Natural killer cell (primary cell): Measurements from ENCODE around the gene NAA16. TPM values are rescaled to one million over a fixed set of nuclear protein-coding genes. Genes with fewer than 3 reads are reported as not detected.
A peak's percentile ranks its signal among the peaks of the same experiment; 100 is the strongest.

Experiments used
- ATAC-seq, 3 donors: fragments of 150-1000 bp in 2 of 3; fragments of 200-7000 bp in 1 of 3; cut with Tn5 transposase; 1 replicate in 1 of 3; 2 replicates in 2 of 3; pipeline ENCODE4 v1.10.0; 2021; ENCODE audit warnings: mild to moderate bottlenecking in 2 of 3, moderate library complexity in 2 of 3
- DNase-seq, 2 donors: peaks; one replicate each; pipeline versions ENCODE4 v3.0.0 to v3.0.0-alpha.2; 2013 to 2021; ENCODE audit warnings: mixed read lengths in 1 of 2
- H3K27ac ChIP-seq: one replicate; pipeline ENCODE4 v1.5.1; 2013; ENCODE audit warnings: mild to moderate bottlenecking, low read length
- H3K27me3 ChIP-seq: one replicate; pipeline ENCODE4 v1.6.1; 2013; ENCODE audit warnings: low read length; ENCODE audit not compliant: control insufficient read depth, insufficient read depth
- H3K36me3 ChIP-seq: one replicate; pipeline ENCODE4 v1.6.1; 2013; ENCODE audit warnings: low read length; ENCODE audit not compliant: control insufficient read depth, insufficient read depth
- H3K4me1 ChIP-seq: one replicate; pipeline ENCODE4 v1.6.1; 2013; ENCODE audit warnings: low read length; ENCODE audit not compliant: control insufficient read depth, insufficient read depth
- H3K4me3 ChIP-seq: one replicate; pipeline ENCODE4 v1.5.1; 2013; ENCODE audit warnings: low read length
- H3K9me3 ChIP-seq: one replicate; pipeline ENCODE4 v1.6.1; 2013; ENCODE audit warnings: low read length; ENCODE audit not compliant: control insufficient read depth, insufficient read depth
- H3K27ac Mint-ChIP-seq, 2 donors: one replicate each; pipeline ENCODE4 v1.8.0; 2022; ENCODE audit warnings: mild to moderate bottlenecking in 2 of 2, mixed read lengths in 2 of 2, moderate library complexity in 1 of 2
- H3K27me3 Mint-ChIP-seq, 2 donors: one replicate each; pipeline ENCODE4 v1.8.0; 2022; ENCODE audit warnings: low read depth in 2 of 2, mixed read lengths in 2 of 2
- H3K36me3 Mint-ChIP-seq: one replicate; pipeline ENCODE4 v1.8.0; 2022; ENCODE audit warnings: mixed read lengths
- H3K4me1 Mint-ChIP-seq, 2 donors: one replicate each; pipeline ENCODE4 v1.8.0; 2022; ENCODE audit warnings: mixed read lengths in 2 of 2
- H3K4me3 Mint-ChIP-seq: one replicate; pipeline ENCODE4 v1.8.0; 2022; ENCODE audit warnings: mild to moderate bottlenecking, moderate library complexity, mixed read lengths
- H3K9me3 Mint-ChIP-seq, 2 donors: one replicate each; pipeline ENCODE4 v1.8.0; 2022; ENCODE audit warnings: mixed read lengths in 2 of 2
- CTCF ChIP-seq: fragments of 200-600 bp; IDR thresholded peaks from one replicate; pipeline ENCODE4 v1.8.0; 2022; ENCODE audit warnings: antibody characterized with exemption
- WGBS: methylation state at CpG from one replicate; pipeline ENCODE4 v1.1.7; 2013; ENCODE audit warnings: missing lambda C conversion rate; ENCODE audit not compliant: insufficient coverage; 5-methylcytosine and 5-hydroxymethylcytosine counted together
- intact Hi-C: fragments of 100-400 bp; cut with micrococcal nuclease; formaldehyde crosslinking; loops from one replicate; pipeline ENCODE4 v1.14.2; 2022
- total RNA-seq, 4 donors: library from RNA; stranded (reverse); fragments of 120-200 nt in 1 of 4; gene quantifications; one replicate each; pipeline versions ENCODE4 v1.2.3 to v1.2.4, GENCODE V29; 2013 to 2022

The NAA16 gene
- 10 to 100 TPM; 49.4 to 55.3 (median 53.1) TPM for total RNA-seq
- 52.9 TPM for total RNA-seq (2013)

GRCh38 chr13:41310963-41311405 is at the start of gene NAA16:
NAA16 (plus strand) TSS chr13:41311267; CDS start chr13:41311529, 262 bp downstream.
- intact Hi-C loops = loop anchor here (1.0 to 5.0 kb wide), 3 partner anchors 49 to 250 kb away; partner anchors contain the start of genes KBTBD6, MTRF1 and WBP4
- peak within 1 kb of the TSS; percentile 77 for H3K27ac ChIP-seq
- H3K9me3 ChIP-seq = no peaks in the 10 kb centered on the region
- Mint-ChIP-seq H3K4me3 (peak within 1 kb of the TSS; percentile 96), H3K9me3 (no peaks in the 10 kb centered on the region), H3K27me3 (no peaks in the 10 kb centered on the region), H3K4me1 (peaks cover 37 to 41% of the 10 kb centered on the region in 2 donors), H3K36me3 (no peaks in the 10 kb centered on the region), H3K27ac (peak within 1 kb of the TSS; percentile 94 to 96)
- H3K4me1 ChIP-seq = peaks cover 25% of the 10 kb centered on the region
- no peaks in the 10 kb centered on the region for H3K27me3 ChIP-seq
- H3K36me3 ChIP-seq = no peaks in the 10 kb centered on the region
- no peak for TF ChIP-seq CTCF
- peak; percentile 80 to 87 (median 84) for ATAC-seq
- H3K4me3 ChIP-seq = peak within 1 kb of the TSS; percentile 92
- DNase-seq = peak; percentile 93 to 96
- WGBS = under 1% methylated on average over 32 of the region's 32 CpGs

- Histone ChIP-seq H3K36me3 (peaks cover 13% of the 10 kb centered on the region), H3K4me3 (peak within 1 kb of the TSS; percentile 85), H3K4me1 (peaks cover 5% of the 10 kb centered on the region), H3K27me3 (no peaks in the 10 kb centered on the region), H3K9me3 (peaks cover 3% of the 10 kb centered on the region), H3K27ac (peak within 1 kb of the TSS; percentile 81)
- Mint-ChIP-seq H3K27ac (peak within 1 kb of the TSS; percentile 93 to 99), H3K4me1 (peaks cover 14 to 15% of the 10 kb centered on the region in 2 donors), H3K27me3 (no peaks in the 10 kb centered on the region), H3K9me3 (no peaks in the 10 kb centered on the region), H3K4me3 (peak within 1 kb of the TSS; percentile 95), H3K36me3 (peaks cover 6% of the 10 kb centered on the region)
- peak; percentile 92 to 94 (median 93) for ATAC-seq
- DNase-seq = peak; percentile 76 to 89
- WGBS = 0% methylated on average over 28 of the region's 32 CpGs
- intact Hi-C loops = loop anchor here (1.0 to 5.0 kb wide), 4 partner anchors 49 to 203 kb away; partner anchors contain the start of genes KBTBD6, KBTBD7, NAA16 and WBP4
- TF ChIP-seq CTCF = no peak
These were observed 47.7 kb upstream of the NAA16 start, which contains the start of gene MTRF1 for GRCh38 chr13:41263261-41263971. MTRF1 (minus strand) TSS chr13:41263576; CDS start chr13:41260907, 2,669 bp downstream.

- Histone ChIP-seq H3K4me3 (no peak overlapping the region), H3K9me3 (peaks cover 6% of the 10 kb centered on the region), H3K36me3 (no peaks in the 10 kb centered on the region), H3K4me1 (peaks cover 9% of the 10 kb centered on the region), H3K27me3 (no peaks in the 10 kb centered on the region), H3K27ac (no peak overlapping the region)
- Mint-ChIP-seq H3K27ac (no peak overlapping the region), H3K36me3 (no peaks in the 10 kb centered on the region), H3K4me1 (peaks cover 17 to 21% of the 10 kb centered on the region in 2 donors), H3K4me3 (no peak overlapping the region), H3K9me3 (no peaks in the 10 kb centered on the region), H3K27me3 (no peaks in the 10 kb centered on the region)
- no peak for TF ChIP-seq CTCF
- intact Hi-C loops = no loop called here
- ATAC-seq (no peak), DNase-seq (no peak)
These were observed 44.0 kb upstream of the NAA16 start for GRCh38 chr13:41267106-41267505.
